K562 (cell line): ENCODE measurements around the gene VAC14. TPM values are rescaled to one million over a fixed set of nuclear protein-coding genes. Genes with fewer than 3 reads are reported as not detected.

Experiments used
- ATAC-seq: fragments of 200-7000 bp; cut with Tn5 transposase; 3 replicates; pipeline ENCODE4 v1.9.1; 2020; ENCODE audit warnings: moderate library complexity
- BruUV-seq: library from RNA; stranded (reverse); fragments of 400-500 nt; replicated peaks from 2 replicates; lab custom pipeline; 2021; lab: Mats Ljungman, UMichigan
- CTCF ChIA-PET: fragments of 300-600 bp; formaldehyde crosslinking; extraction: SDS; loops from one replicate; lab custom pipeline; 2021; ENCODE audit warnings: low intra/inter-chr PET ratio; lab: Yijun Ruan, JAX
- POLR2A ChIA-PET: fragments of 300-600, 350-650 bp; sonication (Branson Sonifier 250); formaldehyde crosslinking; extraction: SDS; loops from one replicate; lab custom pipeline; 2021; ENCODE audit warnings: antibody characterized with exemption, inconsistent platforms; lab: Yijun Ruan, JAX
- DNase-seq, 4 experiments: peaks; one replicate each; pipeline versions ENCODE4 v3.0.0 to v3.0.0-alpha.2; 2011 to 2018; ENCODE audit warnings: low spot score in 3 of 4, mixed read lengths in 3 of 4; ENCODE audit errors: extremely low read depth in 1 of 4
- FAIRE-seq: peaks from 2 replicates; lab custom pipeline; 2011; peaks lifted over from hg19 to GRCh38; lab: Jason Lieb, UNC
- H2AFZ ChIP-seq: 2 replicates; pipeline ENCODE4 v1.6.0; 2011; ENCODE audit warnings: low read depth, low read length, control low read depth, inconsistent platforms
- H3K27ac ChIP-seq: fragments of 200-600 bp; 3 replicates; pipeline ENCODE4 v1.8.0; 2011; ENCODE audit warnings: low read depth, mild to moderate bottlenecking, control low read depth, inconsistent platforms, low read length, moderate library complexity, mixed read lengths; ENCODE audit errors: extremely low read depth
- H3K27me3 ChIP-seq, 2 experiments: fragments of 300-600 bp in 1 of 2; 2 replicates in 1 of 2; 3 replicates in 1 of 2; pipeline versions ENCODE4 v1.6.0 to v1.8.0; 2011; ENCODE audit warnings: inconsistent platforms in 2 of 2, low read length in 2 of 2, mild to moderate bottlenecking in 1 of 2, mixed read lengths in 1 of 2, moderate library complexity in 1 of 2; ENCODE audit not compliant: control insufficient read depth in 2 of 2, insufficient read depth in 2 of 2
- H3K36me3 ChIP-seq: fragments of 300-600 bp; 3 replicates; pipeline ENCODE4 v1.8.0; 2011; ENCODE audit warnings: mild to moderate bottlenecking, low read length, inconsistent platforms; ENCODE audit not compliant: control insufficient read depth, insufficient read depth
- H3K4me1 ChIP-seq, 2 experiments: fragments of 200-600 bp in 1 of 2; replicated peaks in 1 of 2; 2 replicates in 1 of 2; 3 replicates in 1 of 2; pipeline versions ENCODE4 v1.5.1 to v1.8.0; 2011; ENCODE audit warnings: inconsistent platforms in 2 of 2, low read length in 2 of 2, mild to moderate bottlenecking in 1 of 2, mixed read lengths in 1 of 2, moderate library complexity in 1 of 2; ENCODE audit not compliant: control insufficient read depth in 2 of 2, insufficient read depth in 2 of 2
- H3K4me2 ChIP-seq: 2 replicates; pipeline ENCODE4 v1.6.1; 2011; ENCODE audit warnings: low read length, control low read depth, inconsistent platforms, mixed read lengths; ENCODE audit not compliant: insufficient read depth
- H3K4me3 ChIP-seq: fragments of 200-600 bp; sonication (generic), shearing (Covaris generic); 2 replicates; pipeline ENCODE4 v1.5.1; 2016; ENCODE audit warnings: control low read depth, inconsistent platforms
- H3K79me2 ChIP-seq: fragments of 200-600 bp; 3 replicates; pipeline ENCODE4 v1.8.0; 2011; ENCODE audit warnings: low read length, inconsistent platforms; ENCODE audit not compliant: control insufficient read depth, insufficient read depth
- H3K9ac ChIP-seq, 2 experiments: 2 replicates each; pipeline versions ENCODE4 v1.6.0 to v1.6.1; 2011; ENCODE audit warnings: low read depth in 2 of 2, low read length in 2 of 2, control low read depth in 1 of 2, inconsistent platforms in 1 of 2, mild to moderate bottlenecking in 1 of 2, mixed read lengths in 1 of 2; ENCODE audit not compliant: insufficient read depth in 1 of 2
- H3K9me1 ChIP-seq: one replicate; pipeline ENCODE4 v1.6.0; 2011; ENCODE audit warnings: inconsistent platforms, mild to moderate bottlenecking, low read length, moderate library complexity; ENCODE audit not compliant: control insufficient read depth, insufficient read depth
- H3K9me3 ChIP-seq: replicated peaks from 2 replicates; pipeline ENCODE4 v1.5.1; 2011; ENCODE audit warnings: low read depth, low read length, inconsistent platforms; ENCODE audit not compliant: control insufficient read depth, insufficient read depth
- H4K20me1 ChIP-seq: replicated peaks from 2 replicates; pipeline ENCODE4 v1.6.1; 2011; ENCODE audit warnings: low read length, inconsistent platforms, mixed read lengths; ENCODE audit not compliant: control insufficient read depth, insufficient read depth
- CBX8 ChIP-seq: fragments of 200-600 bp; sonication (generic); IDR thresholded peaks from 2 replicates; pipeline ENCODE4 v1.6.1; 2012; ENCODE audit warnings: borderline replicate concordance, mixed run types, low read depth, mild to moderate bottlenecking, moderate library complexity, mixed read lengths, low read length, control low read depth, inconsistent platforms; ENCODE audit not compliant: poor library complexity, severe bottlenecking; ENCODE audit errors: extremely low read depth
- DMBX1 ChIP-seq: fragments of 250-450 bp; sonication (Bioruptor Pico); IDR thresholded peaks from 2 replicates; pipeline ENCODE4 v1.8.0; 2022; ENCODE audit warnings: inconsistent platforms, mild to moderate bottlenecking, moderate library complexity, borderline replicate concordance
- ETV6 ChIP-seq, 3 experiments: fragments of 150-350 bp in 1 of 3; sonication (generic) in 1 of 3; formaldehyde crosslinking in 1 of 3; IDR thresholded peaks; 2 replicates each; pipeline versions ENCODE4 v1.6.1 to v1.8.0; 2014 to 2022; ENCODE audit warnings: borderline replicate concordance in 2 of 3, low read depth in 2 of 3, antibody characterized with exemption in 1 of 3, low read length in 1 of 3, mild to moderate bottlenecking in 1 of 3, missing genetic modification reagents in 1 of 3
- GATAD2B ChIP-seq: fragments of 450-650 bp; IDR thresholded peaks from 2 replicates; pipeline ENCODE4 v1.6.1; 2017; ENCODE audit warnings: mild to moderate bottlenecking, borderline replicate concordance
- GTF2A2 ChIP-seq: IDR thresholded peaks from 2 replicates; pipeline ENCODE4 v1.6.1; 2016; ENCODE audit warnings: mild to moderate bottlenecking, missing genetic modification characterization, missing compliant biosample characterization
- HDAC1 ChIP-seq, 2 experiments: fragments of 450-650 bp; IDR thresholded peaks; 2 replicates each; pipeline ENCODE4 v1.6.1; 2016 to 2017; ENCODE audit warnings: inconsistent platforms in 1 of 2, mild to moderate bottlenecking in 1 of 2, moderate library complexity in 1 of 2
- MEF2D ChIP-seq: conservative IDR thresholded peaks from 2 replicates; pipeline ENCODE4 v1.6.1; 2016; ENCODE audit warnings: low read depth, missing genetic modification characterization, missing compliant biosample characterization
- RBM22 ChIP-seq: fragments of 200-400 bp; formaldehyde crosslinking; IDR thresholded peaks from 2 replicates; pipeline ENCODE4 v1.6.1; 2018; ENCODE audit warnings: low read length, low read depth; ENCODE audit not compliant: poor library complexity, severe bottlenecking
- SMAD2 ChIP-seq: fragments of 150-350 bp; IDR thresholded peaks from 2 replicates; pipeline ENCODE4 v1.6.1; 2014; ENCODE audit warnings: low read depth, mild to moderate bottlenecking, low read length
- STAG1 ChIP-seq: sonication (generic); formaldehyde crosslinking; IDR thresholded peaks from 2 replicates; pipeline ENCODE4 v1.5.0; 2020; ENCODE audit warnings: missing genetic modification reagents, borderline replicate concordance
- TRIM24 ChIP-seq, 2 experiments: fragments of 450-650 bp; IDR thresholded peaks; 2 replicates each; pipeline ENCODE4 v1.6.1; 2016
- WGBS: fragments of 100-300 bp; shearing (Covaris generic); methylation state at CpG from one replicate; pipeline ENCODE4 v1.1.6; 2016; ENCODE audit warnings: low coverage, mixed read lengths; ENCODE audit not compliant: insufficient coverage; ENCODE audit errors: missing lambda C conversion rate; 5-methylcytosine and 5-hydroxymethylcytosine counted together
- in situ Hi-C: fragments of 300-500 bp; cut with MboI; formaldehyde crosslinking; loops from 4 replicates; pipeline ENCODE4 v1.15.0; 2018; ENCODE audit warnings: inconsistent platforms, mixed read lengths
- intact Hi-C: fragments of 100-400 bp; cut with micrococcal nuclease; formaldehyde crosslinking; loops from 2 replicates; pipeline ENCODE4 v1.14.2; 2022
- polyA plus RNA-seq, 8 experiments: library from polyadenylated mRNA; depleted of rRNA in 4 of 8; stranded (reverse) in 5 of 8; unstranded in 3 of 8; fragments of >200 nt; fragmentation: Nextera tagmentation in 2 of 8; fragmentation: Illumina TruSeq in 1 of 8; extraction: Ambion mirVana in 2 of 8; extraction: Trizol in 1 of 8; gene quantifications; 2 replicates each; pipeline versions ENCODE4 v1.2.1 to v1.2.3, GENCODE V29; 2011 to 2014; ENCODE audit warnings: inconsistent platforms in 1 of 8, missing spikeins in 1 of 8
- total RNA-seq, 7 experiments: library from RNA; depleted of rRNA in 6 of 7; stranded (reverse); fragments of >200 nt in 6 of 7; fragmentation: Illumina TruSeq in 2 of 7; extraction: Trizol in 2 of 7; gene quantifications; 2 replicates each; pipeline versions ENCODE4 v1.2.1 to v1.2.3, GENCODE V29; 2011 to 2021; ENCODE audit warnings: low replicate concordance in 1 of 7
- TF ChIP-seq, protein P1 (sequence below): fragments of 200-800 bp; sonication (Bioruptor generic); IDR thresholded peaks from 2 replicates; pipeline ENCODE4 v1.6.1; 2017; ENCODE audit warnings: missing genetic modification characterization, missing compliant biosample characterization
- TF ChIP-seq, protein P2 (sequence below), 2 experiments: IDR thresholded peaks in 1 of 2; conservative IDR thresholded peaks in 1 of 2; 2 replicates each; pipeline ENCODE4 v1.6.1; 2016; ENCODE audit warnings: low read depth in 2 of 2, mild to moderate bottlenecking in 1 of 2, missing compliant biosample characterization in 1 of 2, missing genetic modification characterization in 1 of 2, moderate library complexity in 1 of 2
- TF ChIP-seq, protein P3 (sequence below): fragments of 450-650 bp; conservative IDR thresholded peaks from 2 replicates; pipeline ENCODE4 v1.6.1; 2016; ENCODE audit warnings: missing genetic modification characterization, low read depth, mild to moderate bottlenecking, control low read depth, missing compliant biosample characterization

VAC14 gene
- total and polyA plus RNA-seq, 9 of the 15 experiments (the other 6 are each of a cell fraction or from before 2014, with no cell fraction given), result 1.3 to 41.6 (median 26.6) TPM

DNA sequence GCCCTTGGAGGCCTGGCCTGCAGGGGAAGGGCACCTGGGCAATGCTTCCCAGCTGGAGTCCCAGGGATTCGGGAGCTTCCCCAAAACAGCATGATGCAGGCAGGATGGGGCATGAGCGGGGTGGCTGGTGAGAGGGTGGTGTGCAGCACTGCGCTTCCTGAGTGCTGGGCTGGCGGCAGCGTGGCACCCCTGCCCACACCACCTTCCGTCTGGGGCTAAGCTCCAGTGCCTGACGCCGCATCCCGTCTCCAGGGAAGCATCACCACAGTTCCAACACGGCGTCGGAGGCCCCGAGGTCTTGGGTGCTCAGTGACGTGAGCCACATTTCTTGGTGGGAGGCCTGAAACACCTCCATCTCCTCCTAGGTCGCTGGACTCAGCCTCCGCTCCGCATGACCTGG is 101.3 kb downstream of the VAC14 start:
- DNase-seq (no peak), ATAC-seq (no peak), FAIRE-seq (no peak)
- 95% methylated on average over 13 of the region's 17 CpGs for WGBS
- Histone ChIP-seq H4K20me1 (no peaks in the 10 kb centered on the region), H3K79me2 (no peaks in the 10 kb centered on the region), H3K4me1 (peaks cover 23 to 83% of the 10 kb centered on the region in 2 experiments), H3K4me3 (no peak overlapping the region), H3K9me3 (no peaks in the 10 kb centered on the region), H3K4me2 (no peak overlapping the region), H3K27ac (no peak overlapping the region), H2AFZ (no peak overlapping the region), H3K9me1 (peaks cover 4% of the 10 kb centered on the region), H3K9ac (no peak overlapping the region), H3K36me3 (peaks cover 14% of the 10 kb centered on the region; the same call in 1 of the 3 replicates), H3K27me3 (no peaks in the 10 kb centered on the region)
- intact Hi-C loops, result no loop called here
- no TSS peak for BruUV-seq
- POLR2A ChIA-PET, result no interaction called here
- CTCF ChIA-PET, result no interaction called here
- in situ Hi-C loops, result no loop called here
- TF ChIP-seq GATAD2B (no peak), RBM22 (no peak), STAG1 (no peak), ETV6 (IDR thresholded peaks at IDR 0.05; ENCODE audit: borderline replicate concordance in 1 of 2, low read depth in 2 of 2, low read length in 1 of 2) (no peak), ETV6 (CRISPR knock-in tag; IDR thresholded peaks at IDR 0.05; ENCODE audit: borderline replicate concordance) (no peak), DMBX1 (CRISPR knock-in tag) (no peak), TRIM24 (IDR thresholded peaks at IDR 0.05) (no peak), GTF2A2 (no peak), CBX8 (no peak), SMAD2 (no peak), HDAC1 (IDR thresholded peaks at IDR 0.05) (no peak), MEF2D (no peak)
- TF ChIP-seq, protein P1, sequence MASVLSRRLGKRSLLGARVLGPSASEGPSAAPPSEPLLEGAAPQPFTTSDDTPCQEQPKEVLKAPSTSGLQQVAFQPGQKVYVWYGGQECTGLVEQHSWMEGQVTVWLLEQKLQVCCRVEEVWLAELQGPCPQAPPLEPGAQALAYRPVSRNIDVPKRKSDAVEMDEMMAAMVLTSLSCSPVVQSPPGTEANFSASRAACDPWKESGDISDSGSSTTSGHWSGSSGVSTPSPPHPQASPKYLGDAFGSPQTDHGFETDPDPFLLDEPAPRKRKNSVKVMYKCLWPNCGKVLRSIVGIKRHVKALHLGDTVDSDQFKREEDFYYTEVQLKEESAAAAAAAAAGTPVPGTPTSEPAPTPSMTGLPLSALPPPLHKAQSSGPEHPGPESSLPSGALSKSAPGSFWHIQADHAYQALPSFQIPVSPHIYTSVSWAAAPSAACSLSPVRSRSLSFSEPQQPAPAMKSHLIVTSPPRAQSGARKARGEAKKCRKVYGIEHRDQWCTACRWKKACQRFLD, result no peak
- TF ChIP-seq, protein P2, sequence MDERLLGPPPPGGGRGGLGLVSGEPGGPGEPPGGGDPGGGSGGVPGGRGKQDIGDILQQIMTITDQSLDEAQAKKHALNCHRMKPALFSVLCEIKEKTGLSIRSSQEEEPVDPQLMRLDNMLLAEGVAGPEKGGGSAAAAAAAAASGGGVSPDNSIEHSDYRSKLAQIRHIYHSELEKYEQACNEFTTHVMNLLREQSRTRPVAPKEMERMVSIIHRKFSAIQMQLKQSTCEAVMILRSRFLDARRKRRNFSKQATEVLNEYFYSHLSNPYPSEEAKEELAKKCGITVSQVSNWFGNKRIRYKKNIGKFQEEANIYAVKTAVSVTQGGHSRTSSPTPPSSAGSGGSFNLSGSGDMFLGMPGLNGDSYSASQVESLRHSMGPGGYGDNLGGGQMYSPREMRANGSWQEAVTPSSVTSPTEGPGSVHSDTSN (CRISPR knock-in tag; IDR thresholded peaks at IDR 0.05; ENCODE audit: low read depth), result no peak
- TF ChIP-seq, protein P2 (tag; conservative IDR thresholded peaks at IDR 0.05; ENCODE audit: low read depth), result no peak
- TF ChIP-seq, protein P3, sequence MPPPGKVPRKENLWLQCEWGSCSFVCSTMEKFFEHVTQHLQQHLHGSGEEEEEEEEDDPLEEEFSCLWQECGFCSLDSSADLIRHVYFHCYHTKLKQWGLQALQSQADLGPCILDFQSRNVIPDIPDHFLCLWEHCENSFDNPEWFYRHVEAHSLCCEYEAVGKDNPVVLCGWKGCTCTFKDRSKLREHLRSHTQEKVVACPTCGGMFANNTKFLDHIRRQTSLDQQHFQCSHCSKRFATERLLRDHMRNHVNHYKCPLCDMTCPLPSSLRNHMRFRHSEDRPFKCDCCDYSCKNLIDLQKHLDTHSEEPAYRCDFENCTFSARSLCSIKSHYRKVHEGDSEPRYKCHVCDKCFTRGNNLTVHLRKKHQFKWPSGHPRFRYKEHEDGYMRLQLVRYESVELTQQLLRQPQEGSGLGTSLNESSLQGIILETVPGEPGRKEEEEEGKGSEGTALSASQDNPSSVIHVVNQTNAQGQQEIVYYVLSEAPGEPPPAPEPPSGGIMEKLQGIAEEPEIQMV (tag), result no peak
